ENCODE data around the gene MLXIP. TPM values are rescaled to one million over a fixed set of nuclear protein-coding genes. Genes with fewer than 3 reads are reported as not detected.

Gene MLXIP
- total RNA-seq: 14.2 and 18.0 TPM in 2 replicates

GRCh38 chr12:122078141-122079032 is at the start of gene MLXIP:
Gene MLXIP (plus strand): TSS chr12:122078756. CDS start chr12:122078854, 98 bp downstream.

GRCh38 chr12:122174155-122174845 is 95.7 kb downstream of the MLXIP start, which contains the start of gene IL31:
Gene IL31 (minus strand): TSS chr12:122174221. CDS start chr12:122174172, 49 bp downstream.

GRCh38 chr12:122182887-122183587 is 104.5 kb downstream of the MLXIP start, which contains the start of gene LRRC43:
Gene LRRC43 (plus strand): TSS chr12:122183123. CDS start chr12:122183145, 22 bp downstream.

Other genes starting within 250 kb of the MLXIP start
- 4.9 and 8.8 TPM in 2 replicates for gene HPD, start 219.9 kb upstream of the MLXIP start, total RNA-seq
- 29.9 and 59.6 TPM in 2 replicates for gene PSMD9, start 190.0 kb upstream of the MLXIP start, total RNA-seq
- gene CFAP251, start 160.2 kb upstream of the MLXIP start, total RNA-seq: 0.09 and 4.3 TPM in 2 replicates
- gene BCL7A, start 56.9 kb upstream of the MLXIP start, total RNA-seq: 2.0 and 6.9 TPM in 2 replicates
- not detected in 2 replicates for gene IL31, start 95.5 kb downstream of the MLXIP start, total RNA-seq
- 0.43 and 1.8 TPM in 2 replicates for gene LRRC43, start 104.4 kb downstream of the MLXIP start, total RNA-seq
- gene B3GNT4, start 125.0 kb downstream of the MLXIP start, total RNA-seq: 0.70 TPM in 1 of 2 replicates, not detected in the other
- 68.1 and 88.8 TPM in 2 replicates for gene DIABLO, start 147.3 kb downstream of the MLXIP start, total RNA-seq
- 8.8 and 10.4 TPM in 2 replicates for gene VPS33A, start 187.7 kb downstream of the MLXIP start, total RNA-seq

Measured in pericardium fibroblast (primary cell).